SH-SY5Y (cell line): ENCODE results near the gene EPHX1.

Experiments
- GATA2 ChIP-seq: IDR thresholded peaks from 2 replicates; pipeline ENCODE4 v1.6.1; 2011; ENCODE audit warnings: mild to moderate bottlenecking, low read depth, low read length
- GATA3 ChIP-seq: IDR thresholded peaks from 2 replicates; pipeline ENCODE4 v1.6.1; 2011; ENCODE audit warnings: low read depth, mild to moderate bottlenecking, low read length, moderate library complexity

- no peak for TF ChIP-seq GATA2
- no peak for TF ChIP-seq GATA3
These were observed 55.6 kb downstream of the EPHX1 start for GRCh38 chr1:225865514-225865913.
